AG10803 (cell line): Measurements from ENCODE around the gene CDH1.
A peak's percentile ranks its signal among the peaks of the same experiment; 100 is the strongest.

Source experiments
- DNase-seq: peaks from one replicate; pipeline ENCODE4 v3.0.0; 2010; ENCODE audit warnings: low read depth
- H3K4me3 ChIP-seq: 2 replicates; pipeline ENCODE4 v1.5.1; 2011; ENCODE audit warnings: mild to moderate bottlenecking, low read length, control low read depth
- TF ChIP-seq, protein P1 (sequence below): conservative IDR thresholded peaks from 2 replicates; pipeline ENCODE4 v1.5.1; 2011; ENCODE audit warnings: mild to moderate bottlenecking, low read length, control low read depth, inconsistent platforms

Gene CDH1

GRCh38 chr16:68717684-68718083 lies 19.4 kb upstream of the CDH1 start:
- H3K4me3 ChIP-seq = no peak overlapping the region
- TF ChIP-seq, protein P1, sequence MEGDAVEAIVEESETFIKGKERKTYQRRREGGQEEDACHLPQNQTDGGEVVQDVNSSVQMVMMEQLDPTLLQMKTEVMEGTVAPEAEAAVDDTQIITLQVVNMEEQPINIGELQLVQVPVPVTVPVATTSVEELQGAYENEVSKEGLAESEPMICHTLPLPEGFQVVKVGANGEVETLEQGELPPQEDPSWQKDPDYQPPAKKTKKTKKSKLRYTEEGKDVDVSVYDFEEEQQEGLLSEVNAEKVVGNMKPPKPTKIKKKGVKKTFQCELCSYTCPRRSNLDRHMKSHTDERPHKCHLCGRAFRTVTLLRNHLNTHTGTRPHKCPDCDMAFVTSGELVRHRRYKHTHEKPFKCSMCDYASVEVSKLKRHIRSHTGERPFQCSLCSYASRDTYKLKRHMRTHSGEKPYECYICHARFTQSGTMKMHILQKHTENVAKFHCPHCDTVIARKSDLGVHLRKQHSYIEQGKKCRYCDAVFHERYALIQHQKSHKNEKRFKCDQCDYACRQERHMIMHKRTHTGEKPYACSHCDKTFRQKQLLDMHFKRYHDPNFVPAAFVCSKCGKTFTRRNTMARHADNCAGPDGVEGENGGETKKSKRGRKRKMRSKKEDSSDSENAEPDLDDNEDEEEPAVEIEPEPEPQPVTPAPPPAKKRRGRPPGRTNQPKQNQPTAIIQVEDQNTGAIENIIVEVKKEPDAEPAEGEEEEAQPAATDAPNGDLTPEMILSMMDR = no peak
- DNase-seq = no peak

GRCh38 chr16:68718590-68718989 lies 18.5 kb upstream of the CDH1 start:
- peak; percentile 33 for DNase-seq
- TF ChIP-seq, protein P1 = no peak
- no peak overlapping the region for H3K4me3 ChIP-seq

- DNase-seq = no peak
- H3K4me3 ChIP-seq = no peak overlapping the region
- TF ChIP-seq, protein P1 = no peak
Measured at GRCh38 chr16:68719993-68720489, 17.1 kb upstream of the CDH1 start.

DNA sequence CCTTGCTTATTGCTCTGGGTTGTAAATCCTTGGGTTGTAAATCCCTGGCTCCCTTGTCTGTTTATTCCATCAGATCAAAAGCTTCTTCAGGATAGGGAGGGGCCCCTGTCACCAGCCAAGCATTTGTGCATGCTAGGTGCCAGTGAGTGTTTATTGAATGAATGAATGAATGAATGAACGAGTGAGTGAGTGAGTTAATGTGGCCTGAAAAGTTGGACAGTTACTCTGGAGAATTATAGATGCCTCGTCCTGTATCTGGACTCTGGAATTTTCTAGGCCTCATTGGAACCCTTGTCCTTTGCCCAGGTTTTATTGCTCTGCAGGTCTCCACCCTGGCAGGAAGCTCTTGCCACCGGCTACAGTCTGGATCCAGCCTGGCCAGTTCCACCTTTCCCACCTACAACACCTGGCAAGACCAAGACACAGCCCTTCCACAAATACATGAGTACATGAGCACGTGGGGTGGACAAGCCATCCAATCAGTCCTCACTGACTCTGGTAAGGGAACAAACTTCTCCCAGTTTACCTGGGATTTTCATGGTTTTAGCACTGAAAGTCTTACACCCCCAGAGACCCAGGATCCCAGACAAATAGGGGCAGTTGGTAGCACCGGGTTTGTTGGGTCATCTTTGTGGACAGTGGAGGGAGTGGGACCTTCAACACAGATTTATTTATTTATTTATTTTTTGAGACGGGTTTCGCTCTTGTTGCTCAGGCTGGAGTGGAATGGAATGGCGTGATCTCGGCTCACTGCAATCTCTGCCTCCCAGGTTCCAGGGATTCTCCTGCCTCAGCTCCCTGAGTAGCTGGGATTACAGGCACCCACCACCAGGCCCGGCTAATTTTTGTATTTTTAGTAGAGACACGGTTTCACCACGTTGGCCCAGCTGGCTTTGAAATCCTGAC lies 14.7 kb upstream of the CDH1 start:
- H3K4me3 ChIP-seq = no peak overlapping the region
- TF ChIP-seq, protein P1 = no peak
- no peak for DNase-seq

- TF ChIP-seq, protein P1 = no peak
- DNase-seq = no peak
- no peak overlapping the region for H3K4me3 ChIP-seq
Measured at GRCh38 chr16:68724797-68725196, 12.3 kb upstream of the CDH1 start.

DNA sequence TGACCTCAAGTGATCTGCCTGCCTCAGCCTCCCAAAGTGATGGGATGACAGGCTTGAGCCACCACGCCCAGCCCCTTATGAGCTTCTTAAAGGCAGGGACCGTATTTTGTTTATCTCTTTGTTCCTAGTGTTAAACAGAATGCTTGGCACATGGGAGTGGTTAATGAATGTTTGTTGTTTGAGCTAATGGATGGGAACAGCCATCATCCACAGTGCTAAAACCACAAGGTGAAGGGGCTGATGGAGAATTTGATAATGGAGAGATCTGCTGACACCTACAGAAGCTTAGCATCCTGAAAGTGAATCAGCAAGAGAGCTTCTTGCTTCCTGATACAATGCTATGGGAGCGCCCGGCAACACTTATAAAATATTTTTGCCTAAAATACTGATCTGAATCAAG lies 8.6 kb upstream of the CDH1 start:
- DNase-seq = no peak
- H3K4me3 ChIP-seq = no peak overlapping the region
- TF ChIP-seq, protein P1 = no peak

GRCh38 chr16:68731637-68732036 lies 5.5 kb upstream of the CDH1 start:
- TF ChIP-seq, protein P1 = no peak
- no peak for DNase-seq
- H3K4me3 ChIP-seq = no peak overlapping the region
